K562 (cell line): ENCODE results near the gene FAM110D. TPM values are rescaled to one million over a fixed set of nuclear protein-coding genes. Genes with fewer than 3 reads are reported as not detected.

Experiments used
- ELF1 ChIP-seq: fragments of 200-800 bp; sonication (Bioruptor generic); IDR thresholded peaks from 2 replicates; pipeline ENCODE4 v1.6.1; 2016; ENCODE audit warnings: missing genetic modification characterization, missing compliant biosample characterization
- HNRNPLL ChIP-seq: fragments of 200-400 bp; formaldehyde crosslinking; IDR thresholded peaks from 2 replicates; pipeline ENCODE4 v1.6.1; 2017; ENCODE audit warnings: low read length, low read depth, mild to moderate bottlenecking; ENCODE audit not compliant: poor library complexity, severe bottlenecking
- JUN ChIP-seq, 2 experiments: sonication (generic) in 1 of 2; formaldehyde crosslinking in 1 of 2; IDR thresholded peaks; 2 replicates each; pipeline versions ENCODE4 v1.6.1 to v1.8.0; 2012 to 2022; ENCODE audit warnings: borderline replicate concordance in 2 of 2, mild to moderate bottlenecking in 2 of 2, improper control_type of control experiment in 1 of 2, low read depth in 1 of 2, low read length in 1 of 2, missing genetic modification reagents in 1 of 2
- KLF16 ChIP-seq: IDR thresholded peaks from 2 replicates; pipeline ENCODE4 v1.6.1; 2016; ENCODE audit warnings: antibody characterized with exemption
- NR2C1 ChIP-seq, 2 experiments: fragments of 450-650 bp; IDR thresholded peaks; 2 replicates each; pipeline ENCODE4 v1.6.1; 2017; ENCODE audit warnings: mild to moderate bottlenecking in 2 of 2, antibody characterized with exemption in 1 of 2, inconsistent platforms in 1 of 2, missing compliant biosample characterization in 1 of 2, missing genetic modification characterization in 1 of 2
- NR2C2 ChIP-seq, 2 experiments: fragments of 200-800 bp in 1 of 2; sonication (Bioruptor generic) in 1 of 2; sonication (generic) in 1 of 2; formaldehyde crosslinking in 1 of 2; IDR thresholded peaks; 2 replicates each; pipeline versions ENCODE4 v1.6.1 to v1.8.0; 2016 to 2022; ENCODE audit warnings: mild to moderate bottlenecking in 1 of 2, missing compliant biosample characterization in 1 of 2, missing genetic modification characterization in 1 of 2, missing genetic modification reagents in 1 of 2
- SOX6 ChIP-seq: fragments of 450-650 bp; IDR thresholded peaks from 2 replicates; pipeline ENCODE4 v1.6.1; 2014; ENCODE audit warnings: mild to moderate bottlenecking
- TAF15 ChIP-seq: fragments of 200-400 bp; formaldehyde crosslinking; IDR thresholded peaks from 2 replicates; pipeline ENCODE4 v1.6.1; 2017; ENCODE audit warnings: mild to moderate bottlenecking, low read depth, low read length, moderate library complexity
- XRCC5 ChIP-seq: fragments of 200-400 bp; formaldehyde crosslinking; IDR thresholded peaks from 2 replicates; pipeline ENCODE4 v1.6.1; 2017; ENCODE audit warnings: low read depth, mild to moderate bottlenecking, low read length
- polyA plus RNA-seq, 8 experiments: library from polyadenylated mRNA; depleted of rRNA in 4 of 8; stranded (reverse) in 5 of 8; unstranded in 3 of 8; fragments of >200 nt; fragmentation: Nextera tagmentation in 2 of 8; fragmentation: Illumina TruSeq in 1 of 8; extraction: Ambion mirVana in 2 of 8; extraction: Trizol in 1 of 8; gene quantifications; 2 replicates each; pipeline versions ENCODE4 v1.2.1 to v1.2.3, GENCODE V29; 2011 to 2014; ENCODE audit warnings: inconsistent platforms in 1 of 8, missing spikeins in 1 of 8
- total RNA-seq, 7 experiments: library from RNA; depleted of rRNA in 6 of 7; stranded (reverse); fragments of >200 nt in 6 of 7; fragmentation: Illumina TruSeq in 2 of 7; extraction: Trizol in 2 of 7; gene quantifications; 2 replicates each; pipeline versions ENCODE4 v1.2.1 to v1.2.3, GENCODE V29; 2011 to 2021; ENCODE audit warnings: low replicate concordance in 1 of 7
- TF ChIP-seq, protein P1 (sequence below), 3 experiments: IDR thresholded peaks in 2 of 3; conservative IDR thresholded peaks in 1 of 3; 2 replicates each; pipeline ENCODE4 v1.5.1; 2011 to 2012; ENCODE audit warnings: low read length in 3 of 3, mild to moderate bottlenecking in 3 of 3, control low read depth in 2 of 3, improper control_type of control experiment in 1 of 3, inconsistent platforms in 1 of 3, low read depth in 1 of 3, mixed read lengths in 1 of 3, moderate library complexity in 1 of 3; ENCODE audit not compliant: insufficient read depth in 2 of 3
- TF ChIP-seq, protein P2 (sequence below): fragments of 250-450 bp; sonication (Bioruptor Pico); IDR thresholded peaks from 2 replicates; pipeline ENCODE4 v1.8.0; 2021; ENCODE audit warnings: moderate library complexity, mild to moderate bottlenecking, inconsistent platforms
- TF ChIP-seq, protein P3 (sequence below): fragments of 450-650 bp; conservative IDR thresholded peaks from 2 replicates; pipeline ENCODE4 v1.6.1; 2016; ENCODE audit warnings: missing genetic modification characterization, low read depth, mild to moderate bottlenecking, control low read depth, missing compliant biosample characterization
- TF ChIP-seq, protein P4 (sequence below): IDR thresholded peaks from 2 replicates; pipeline ENCODE4 v1.6.1; 2011; ENCODE audit warnings: borderline replicate concordance, low read depth, mild to moderate bottlenecking, moderate library complexity, low read length; ENCODE audit not compliant: insufficient read depth, poor library complexity, severe bottlenecking
- TF ChIP-seq, protein P5 (sequence below): fragments of 250-450 bp; sonication (Bioruptor Pico); IDR thresholded peaks from 2 replicates; pipeline ENCODE4 v1.9.0; 2021; ENCODE audit warnings: mild to moderate bottlenecking

FAM110D gene
- total and polyA plus RNA-seq, 9 of the 15 experiments (the other 6 are each of a cell fraction or from before 2014, with no cell fraction given) = 0.04 to 1.1 (median 0.33) TPM

DNA sequence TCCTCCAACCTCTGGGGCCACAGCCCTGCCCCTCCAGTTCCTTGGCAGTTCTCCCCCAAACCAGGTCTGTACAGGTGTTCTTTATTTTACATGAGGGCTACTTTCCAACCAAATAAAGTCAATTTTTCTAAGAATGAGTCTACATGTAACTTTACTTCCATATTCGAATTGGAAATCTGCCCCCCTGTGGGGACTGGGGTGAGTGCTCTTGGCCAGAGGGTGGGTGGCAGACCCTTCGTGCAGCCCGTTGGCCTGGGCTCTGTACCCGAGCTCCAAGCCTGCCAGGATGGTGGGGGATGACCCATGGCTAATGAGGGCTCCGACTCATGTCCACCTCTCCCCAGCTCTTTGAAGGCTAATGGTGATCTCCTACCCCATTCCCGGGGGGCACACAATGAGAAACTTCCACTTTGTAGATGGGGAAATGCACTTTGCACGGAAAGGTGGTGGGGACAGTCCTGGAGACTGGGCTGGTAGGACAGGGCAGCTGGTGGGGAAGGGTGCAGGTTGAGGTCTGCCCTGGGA, 30.9 kb downstream of the FAM110D start (continued):
- TF ChIP-seq NR2C2 (CRISPR knock-in tag; IDR thresholded peaks at IDR 0.05) (no peak), NR2C2 (tag; IDR thresholded peaks at IDR 0.05) (peak; percentile 88), NR2C1 (IDR thresholded peaks at IDR 0.05) (peak; percentile 13), NR2C1 (tag; IDR thresholded peaks at IDR 0.05) (no peak), ELF1 (no peak), HNRNPLL (no peak), XRCC5 (no peak), SOX6 (no peak), TAF15 (no peak), JUN (IDR thresholded peaks at IDR 0.05; ENCODE audit: borderline replicate concordance, low read depth, low read length) (no peak), JUN (CRISPR knock-in tag; IDR thresholded peaks at IDR 0.05; ENCODE audit: borderline replicate concordance) (peak; percentile 60; the same call in 1 of the 2 replicates), KLF16 (no peak)
- TF ChIP-seq, protein P1, sequence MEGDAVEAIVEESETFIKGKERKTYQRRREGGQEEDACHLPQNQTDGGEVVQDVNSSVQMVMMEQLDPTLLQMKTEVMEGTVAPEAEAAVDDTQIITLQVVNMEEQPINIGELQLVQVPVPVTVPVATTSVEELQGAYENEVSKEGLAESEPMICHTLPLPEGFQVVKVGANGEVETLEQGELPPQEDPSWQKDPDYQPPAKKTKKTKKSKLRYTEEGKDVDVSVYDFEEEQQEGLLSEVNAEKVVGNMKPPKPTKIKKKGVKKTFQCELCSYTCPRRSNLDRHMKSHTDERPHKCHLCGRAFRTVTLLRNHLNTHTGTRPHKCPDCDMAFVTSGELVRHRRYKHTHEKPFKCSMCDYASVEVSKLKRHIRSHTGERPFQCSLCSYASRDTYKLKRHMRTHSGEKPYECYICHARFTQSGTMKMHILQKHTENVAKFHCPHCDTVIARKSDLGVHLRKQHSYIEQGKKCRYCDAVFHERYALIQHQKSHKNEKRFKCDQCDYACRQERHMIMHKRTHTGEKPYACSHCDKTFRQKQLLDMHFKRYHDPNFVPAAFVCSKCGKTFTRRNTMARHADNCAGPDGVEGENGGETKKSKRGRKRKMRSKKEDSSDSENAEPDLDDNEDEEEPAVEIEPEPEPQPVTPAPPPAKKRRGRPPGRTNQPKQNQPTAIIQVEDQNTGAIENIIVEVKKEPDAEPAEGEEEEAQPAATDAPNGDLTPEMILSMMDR (IDR thresholded peaks at IDR 0.05 in 2 of 3, conservative IDR thresholded peaks at IDR 0.05 in 1 of 3; ENCODE audit: insufficient read depth in 2 of 3, low read depth in 1 of 3, low read length in 3 of 3) = peak in 2 of 3 experiments; percentile 25 to 37; a peak in 3 of 6 replicates
- TF ChIP-seq, protein P2, sequence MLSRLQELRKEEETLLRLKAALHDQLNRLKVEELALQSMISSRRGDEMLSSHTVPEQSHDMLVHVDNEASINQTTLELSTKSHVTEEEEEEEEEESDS (CRISPR knock-in tag) = no peak
- TF ChIP-seq, protein P3, sequence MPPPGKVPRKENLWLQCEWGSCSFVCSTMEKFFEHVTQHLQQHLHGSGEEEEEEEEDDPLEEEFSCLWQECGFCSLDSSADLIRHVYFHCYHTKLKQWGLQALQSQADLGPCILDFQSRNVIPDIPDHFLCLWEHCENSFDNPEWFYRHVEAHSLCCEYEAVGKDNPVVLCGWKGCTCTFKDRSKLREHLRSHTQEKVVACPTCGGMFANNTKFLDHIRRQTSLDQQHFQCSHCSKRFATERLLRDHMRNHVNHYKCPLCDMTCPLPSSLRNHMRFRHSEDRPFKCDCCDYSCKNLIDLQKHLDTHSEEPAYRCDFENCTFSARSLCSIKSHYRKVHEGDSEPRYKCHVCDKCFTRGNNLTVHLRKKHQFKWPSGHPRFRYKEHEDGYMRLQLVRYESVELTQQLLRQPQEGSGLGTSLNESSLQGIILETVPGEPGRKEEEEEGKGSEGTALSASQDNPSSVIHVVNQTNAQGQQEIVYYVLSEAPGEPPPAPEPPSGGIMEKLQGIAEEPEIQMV (tag) = no peak
- TF ChIP-seq, protein P4, sequence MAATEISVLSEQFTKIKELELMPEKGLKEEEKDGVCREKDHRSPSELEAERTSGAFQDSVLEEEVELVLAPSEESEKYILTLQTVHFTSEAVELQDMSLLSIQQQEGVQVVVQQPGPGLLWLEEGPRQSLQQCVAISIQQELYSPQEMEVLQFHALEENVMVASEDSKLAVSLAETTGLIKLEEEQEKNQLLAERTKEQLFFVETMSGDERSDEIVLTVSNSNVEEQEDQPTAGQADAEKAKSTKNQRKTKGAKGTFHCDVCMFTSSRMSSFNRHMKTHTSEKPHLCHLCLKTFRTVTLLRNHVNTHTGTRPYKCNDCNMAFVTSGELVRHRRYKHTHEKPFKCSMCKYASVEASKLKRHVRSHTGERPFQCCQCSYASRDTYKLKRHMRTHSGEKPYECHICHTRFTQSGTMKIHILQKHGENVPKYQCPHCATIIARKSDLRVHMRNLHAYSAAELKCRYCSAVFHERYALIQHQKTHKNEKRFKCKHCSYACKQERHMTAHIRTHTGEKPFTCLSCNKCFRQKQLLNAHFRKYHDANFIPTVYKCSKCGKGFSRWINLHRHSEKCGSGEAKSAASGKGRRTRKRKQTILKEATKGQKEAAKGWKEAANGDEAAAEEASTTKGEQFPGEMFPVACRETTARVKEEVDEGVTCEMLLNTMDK = peak; percentile 85
- TF ChIP-seq, protein P5, sequence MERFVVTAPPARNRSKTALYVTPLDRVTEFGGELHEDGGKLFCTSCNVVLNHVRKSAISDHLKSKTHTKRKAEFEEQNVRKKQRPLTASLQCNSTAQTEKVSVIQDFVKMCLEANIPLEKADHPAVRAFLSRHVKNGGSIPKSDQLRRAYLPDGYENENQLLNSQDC = no peak
